Measurements from ENCODE around the gene TXLNA. TPM values are rescaled to one million over a fixed set of nuclear protein-coding genes. Genes with fewer than 3 reads are reported as not detected.
A peak's percentile ranks its signal among the peaks of the same experiment; 100 is the strongest.

TXLNA gene
- total RNA-seq, 1 donor from 2014 or later: 47.5 TPM

- TF ChIP-seq, protein P1, sequence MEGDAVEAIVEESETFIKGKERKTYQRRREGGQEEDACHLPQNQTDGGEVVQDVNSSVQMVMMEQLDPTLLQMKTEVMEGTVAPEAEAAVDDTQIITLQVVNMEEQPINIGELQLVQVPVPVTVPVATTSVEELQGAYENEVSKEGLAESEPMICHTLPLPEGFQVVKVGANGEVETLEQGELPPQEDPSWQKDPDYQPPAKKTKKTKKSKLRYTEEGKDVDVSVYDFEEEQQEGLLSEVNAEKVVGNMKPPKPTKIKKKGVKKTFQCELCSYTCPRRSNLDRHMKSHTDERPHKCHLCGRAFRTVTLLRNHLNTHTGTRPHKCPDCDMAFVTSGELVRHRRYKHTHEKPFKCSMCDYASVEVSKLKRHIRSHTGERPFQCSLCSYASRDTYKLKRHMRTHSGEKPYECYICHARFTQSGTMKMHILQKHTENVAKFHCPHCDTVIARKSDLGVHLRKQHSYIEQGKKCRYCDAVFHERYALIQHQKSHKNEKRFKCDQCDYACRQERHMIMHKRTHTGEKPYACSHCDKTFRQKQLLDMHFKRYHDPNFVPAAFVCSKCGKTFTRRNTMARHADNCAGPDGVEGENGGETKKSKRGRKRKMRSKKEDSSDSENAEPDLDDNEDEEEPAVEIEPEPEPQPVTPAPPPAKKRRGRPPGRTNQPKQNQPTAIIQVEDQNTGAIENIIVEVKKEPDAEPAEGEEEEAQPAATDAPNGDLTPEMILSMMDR (IDR thresholded peaks at IDR 0.05): no peak
- ATAC-seq (peak; percentile 37), DNase-seq (peak; percentile 72)
- Histone ChIP-seq H3K9me3 (no peaks in the 10 kb centered on the region), H3K4me1 (peaks cover 26% of the 10 kb centered on the region), H3K27ac (peak within 1 kb of the TSS; percentile 63), H3K36me3 (peaks cover 22% of the 10 kb centered on the region), H3K27me3 (no peaks in the 10 kb centered on the region), H3K4me3 (peak within 1 kb of the TSS; percentile 65)
- intact Hi-C loops (cut with DNase I): no loop called here
These were observed 20.9 kb downstream of the TXLNA start, which contains the start of gene CCDC28B for GRCh38 chr1:32200226-32201010. Gene CCDC28B (plus strand): TSS chr1:32200595. CDS start chr1:32201936, 1,341 bp downstream.

DNA sequence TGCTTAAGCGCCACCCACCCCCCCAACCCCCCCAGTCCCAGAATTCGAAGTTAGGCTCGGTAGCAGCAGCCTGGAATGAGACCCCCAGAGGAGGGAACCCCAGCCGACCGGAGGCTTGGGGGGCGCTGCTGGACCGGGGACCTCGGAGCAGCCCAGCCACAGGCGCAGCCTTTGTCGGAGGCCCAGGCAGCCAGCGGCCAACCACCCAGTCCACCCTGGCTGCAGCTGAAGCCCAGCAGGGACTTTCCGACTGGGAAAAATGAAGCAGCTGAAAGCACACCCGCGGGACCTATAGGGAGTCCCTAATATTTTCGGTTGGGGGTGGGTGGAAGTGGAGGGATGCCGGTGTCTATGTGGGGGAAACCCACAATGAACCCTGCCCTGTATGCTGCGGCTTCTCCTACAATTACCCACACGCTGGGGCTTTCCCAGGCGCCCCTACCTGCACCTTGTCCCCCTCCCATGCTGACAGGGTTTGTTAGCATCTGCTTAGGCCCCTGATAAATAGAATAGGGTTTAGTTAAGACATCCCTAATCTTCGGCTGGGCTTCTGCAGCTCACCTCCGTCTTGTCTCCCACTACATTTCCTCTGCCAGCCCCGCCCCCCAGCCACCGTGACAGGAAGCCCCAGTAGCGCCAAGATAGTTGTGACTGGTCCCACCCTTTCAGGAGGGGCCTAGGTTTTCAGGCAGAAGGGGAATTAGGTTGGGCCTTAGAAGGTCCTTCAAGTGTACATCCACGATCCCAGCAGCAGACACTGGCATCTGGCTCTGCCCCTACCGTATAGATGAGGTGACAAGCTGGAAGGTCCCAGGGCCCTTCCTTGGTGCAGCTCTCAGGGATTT lies 21.8 kb downstream of the TXLNA start:
- Histone ChIP-seq H3K27me3 (no peaks in the 10 kb centered on the region), H3K36me3 (peaks cover 14% of the 10 kb centered on the region), H3K4me1 (peaks cover 30% of the 10 kb centered on the region), H3K27ac (peak overlapping the region; percentile 63), H3K9me3 (no peaks in the 10 kb centered on the region), H3K4me3 (peak overlapping the region; percentile 65)
- TF ChIP-seq, protein P1 (IDR thresholded peaks at IDR 0.05): peak; percentile 6
- DNase-seq (peak; percentile 74), ATAC-seq (peak; percentile 11)
- intact Hi-C loops (cut with DNase I): no loop called here

DNA sequence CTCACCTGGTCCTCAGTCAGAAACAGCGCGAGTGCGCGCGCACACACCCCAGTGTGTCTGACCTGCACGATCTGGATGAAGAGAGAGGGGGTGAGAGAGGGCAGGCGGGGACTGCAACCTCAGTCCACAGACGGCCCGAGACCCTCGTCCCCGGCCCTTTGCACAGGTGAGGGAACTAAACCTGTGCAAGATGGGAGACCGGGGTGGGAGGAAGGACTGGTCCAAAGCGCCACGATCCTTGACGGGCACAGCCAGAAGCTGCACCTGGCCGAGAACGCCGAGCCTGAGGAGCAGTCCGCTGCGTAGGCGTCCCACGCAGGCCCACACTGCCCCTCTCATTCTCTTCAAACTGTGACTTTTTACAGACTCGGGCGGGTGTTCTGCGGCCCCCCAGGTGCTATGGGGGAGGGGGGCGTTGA lies 25.5 kb downstream of the TXLNA start:
- Histone ChIP-seq H3K4me1 (peaks cover 24% of the 10 kb centered on the region), H3K4me3 (peak overlapping the region; percentile 60), H3K27ac (peak overlapping the region; percentile 49), H3K9me3 (no peaks in the 10 kb centered on the region), H3K27me3 (no peaks in the 10 kb centered on the region), H3K36me3 (no peaks in the 10 kb centered on the region)
- DNase-seq (peak; percentile 70), ATAC-seq (peak; percentile 8)
- TF ChIP-seq, protein P1 (IDR thresholded peaks at IDR 0.05): no peak
- intact Hi-C loops (cut with DNase I): no loop called here

GRCh38 chr1:32205401-32206370 lies 26.2 kb downstream of the TXLNA start, which contains the start of gene IQCC:
Gene IQCC (plus strand): TSS chr1:32205671. CDS start chr1:32205682, 11 bp downstream.
- Histone ChIP-seq H3K36me3 (no peaks in the 10 kb centered on the region), H3K9me3 (no peaks in the 10 kb centered on the region), H3K27ac (peak within 1 kb of the TSS; percentile 49), H3K27me3 (no peaks in the 10 kb centered on the region), H3K4me1 (peaks cover 21% of the 10 kb centered on the region), H3K4me3 (peak within 1 kb of the TSS; percentile 60)
- DNase-seq: peak; percentile 95
- intact Hi-C loops (cut with DNase I): no loop called here
- TF ChIP-seq, protein P1 (IDR thresholded peaks at IDR 0.05): peak; percentile 10
- peak; percentile 91 for ATAC-seq

DNA sequence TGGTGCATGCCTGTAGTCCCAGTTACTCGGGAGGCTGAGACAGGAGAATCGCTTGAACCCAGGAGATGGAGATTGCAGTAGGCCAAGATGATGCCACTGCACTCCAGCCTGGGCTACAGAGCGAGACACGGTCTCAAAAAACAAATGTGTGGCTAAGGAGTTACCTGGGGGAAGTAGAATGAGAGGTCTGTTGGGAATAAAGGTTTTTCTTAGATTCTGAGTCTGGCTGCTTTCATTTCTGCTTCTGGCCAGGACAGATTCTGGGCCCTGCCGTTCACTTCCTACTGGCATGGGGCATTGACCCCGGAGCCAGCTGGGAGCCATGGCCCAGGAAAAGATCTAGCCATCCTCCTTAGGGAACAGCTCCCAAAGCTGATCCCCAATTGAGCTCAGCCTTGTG lies 29.0 kb downstream of the TXLNA start:
- no peak overlapping the region for H3K27ac ChIP-seq
- no peaks in the 10 kb centered on the region for H3K9me3 ChIP-seq
- ATAC-seq: no peak
- TF ChIP-seq, protein P1 (IDR thresholded peaks at IDR 0.05): no peak
- H3K4me3 ChIP-seq: no peak overlapping the region
- H3K36me3 ChIP-seq: no peaks in the 10 kb centered on the region
- DNase-seq: no peak
- peaks cover 11% of the 10 kb centered on the region for H3K4me1 ChIP-seq
- no peaks in the 10 kb centered on the region for H3K27me3 ChIP-seq
- intact Hi-C loops (cut with DNase I): no loop called here

All from upper lobe of right lung (tissue), 1 donor.